Measurements from ENCODE around the gene HIVEP1. TPM values are rescaled to one million over a fixed set of nuclear protein-coding genes. Genes with fewer than 3 reads are reported as not detected.

The HIVEP1 gene
- total RNA-seq, 3 donors from 2014 or later (not counting 1 experiment from before 2014, with no cell fraction given): 26.3 to 37.9 (median 28.4) TPM

GRCh38 chr6:12147557-12148316, 135.6 kb downstream of the HIVEP1 start:
- no peak overlapping the region for H3K4me3 Mint-ChIP-seq
- H3K4me3 ChIP-seq (ENCODE audit: low read length): no peak overlapping the region
- H3K4me1 ChIP-seq (ENCODE audit: control insufficient read depth, insufficient read depth, low read length): no peaks in the 10 kb centered on the region
- peaks cover 2% of the 10 kb centered on the region for H3K36me3 ChIP-seq (ENCODE audit: control insufficient read depth, insufficient read depth, low read length)
- intact Hi-C loops (cut with micrococcal nuclease): no loop called here
- 68% methylated on average over 4 of the region's 6 CpGs for WGBS (ENCODE audit: insufficient coverage)
- TF ChIP-seq, protein P1, sequence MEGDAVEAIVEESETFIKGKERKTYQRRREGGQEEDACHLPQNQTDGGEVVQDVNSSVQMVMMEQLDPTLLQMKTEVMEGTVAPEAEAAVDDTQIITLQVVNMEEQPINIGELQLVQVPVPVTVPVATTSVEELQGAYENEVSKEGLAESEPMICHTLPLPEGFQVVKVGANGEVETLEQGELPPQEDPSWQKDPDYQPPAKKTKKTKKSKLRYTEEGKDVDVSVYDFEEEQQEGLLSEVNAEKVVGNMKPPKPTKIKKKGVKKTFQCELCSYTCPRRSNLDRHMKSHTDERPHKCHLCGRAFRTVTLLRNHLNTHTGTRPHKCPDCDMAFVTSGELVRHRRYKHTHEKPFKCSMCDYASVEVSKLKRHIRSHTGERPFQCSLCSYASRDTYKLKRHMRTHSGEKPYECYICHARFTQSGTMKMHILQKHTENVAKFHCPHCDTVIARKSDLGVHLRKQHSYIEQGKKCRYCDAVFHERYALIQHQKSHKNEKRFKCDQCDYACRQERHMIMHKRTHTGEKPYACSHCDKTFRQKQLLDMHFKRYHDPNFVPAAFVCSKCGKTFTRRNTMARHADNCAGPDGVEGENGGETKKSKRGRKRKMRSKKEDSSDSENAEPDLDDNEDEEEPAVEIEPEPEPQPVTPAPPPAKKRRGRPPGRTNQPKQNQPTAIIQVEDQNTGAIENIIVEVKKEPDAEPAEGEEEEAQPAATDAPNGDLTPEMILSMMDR (IDR thresholded peaks at IDR 0.05): no peak
- no peaks in the 10 kb centered on the region for H3K27me3 Mint-ChIP-seq (ENCODE audit: low read depth in 2 of 2)
- peak overlapping the region in 1 of 2 donors; percentile 21 for H3K27ac Mint-ChIP-seq
- DNase-seq (no peak), ATAC-seq (no peak)
- H3K27me3 ChIP-seq (ENCODE audit: control insufficient read depth, insufficient read depth, low read length): no peaks in the 10 kb centered on the region
- no peaks in the 10 kb centered on the region for H3K9me3 ChIP-seq (ENCODE audit: control insufficient read depth, insufficient read depth, low read length)
- H3K4me1 Mint-ChIP-seq: no peaks in the 10 kb centered on the region
- no peak overlapping the region for H3K27ac ChIP-seq (ENCODE audit: low read length)
- H3K9me3 Mint-ChIP-seq: no peaks in the 10 kb centered on the region
- no peaks in the 10 kb centered on the region for H3K36me3 Mint-ChIP-seq

GRCh38 chr6:12148317-12148801, 136.2 kb downstream of the HIVEP1 start:
- no peaks in the 10 kb centered on the region for H3K27me3 ChIP-seq (ENCODE audit: control insufficient read depth, insufficient read depth, low read length)
- H3K4me1 ChIP-seq (ENCODE audit: control insufficient read depth, insufficient read depth, low read length): no peaks in the 10 kb centered on the region
- WGBS (ENCODE audit: insufficient coverage): 90% methylated on average over 2 of the region's 3 CpGs
- ATAC-seq (no peak), DNase-seq (no peak)
- no peaks in the 10 kb centered on the region for H3K9me3 ChIP-seq (ENCODE audit: control insufficient read depth, insufficient read depth, low read length)
- Mint-ChIP-seq H3K27ac (peak overlapping the region in 1 of 2 donors; percentile 45), H3K4me3 (no peak overlapping the region), H3K4me1 (no peaks in the 10 kb centered on the region), H3K27me3 (ENCODE audit: low read depth in 2 of 2) (no peaks in the 10 kb centered on the region), H3K9me3 (no peaks in the 10 kb centered on the region), H3K36me3 (no peaks in the 10 kb centered on the region)
- TF ChIP-seq, protein P1 (IDR thresholded peaks at IDR 0.05): no peak
- intact Hi-C loops (cut with micrococcal nuclease): no loop called here
- no peak overlapping the region for H3K27ac ChIP-seq (ENCODE audit: low read length)
- H3K36me3 ChIP-seq (ENCODE audit: control insufficient read depth, insufficient read depth, low read length): peaks cover 2% of the 10 kb centered on the region
- H3K4me3 ChIP-seq (ENCODE audit: low read length): no peak overlapping the region

DNA sequence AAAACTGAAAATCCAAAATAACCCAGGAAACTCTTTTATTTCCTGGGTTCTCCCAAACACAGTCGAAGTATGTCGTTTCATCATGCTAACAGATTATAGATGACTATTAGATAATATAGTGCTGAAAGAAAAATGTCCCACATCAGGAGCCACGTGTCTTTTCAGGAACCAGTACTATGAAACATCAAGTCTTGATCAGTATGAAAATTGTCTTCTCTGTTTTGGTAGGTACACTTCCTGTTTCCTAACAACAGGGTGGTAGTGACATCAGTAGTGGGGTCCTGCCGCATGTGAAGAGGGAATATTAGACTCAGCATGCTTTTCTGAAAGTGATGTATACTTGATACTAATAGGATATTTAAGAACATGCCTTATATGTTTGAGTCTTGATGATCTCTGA, 136.7 kb downstream of the HIVEP1 start:
- TF ChIP-seq, protein P1 (IDR thresholded peaks at IDR 0.05): no peak
- 64% methylated on average over 2 of the region's 4 CpGs for WGBS (ENCODE audit: insufficient coverage)
- Histone ChIP-seq H3K4me1 (ENCODE audit: control insufficient read depth, insufficient read depth, low read length) (no peaks in the 10 kb centered on the region), H3K27ac (ENCODE audit: low read length) (no peak overlapping the region), H3K4me3 (ENCODE audit: low read length) (no peak overlapping the region), H3K36me3 (ENCODE audit: control insufficient read depth, insufficient read depth, low read length) (peaks cover 2% of the 10 kb centered on the region), H3K27me3 (ENCODE audit: control insufficient read depth, insufficient read depth, low read length) (no peaks in the 10 kb centered on the region), H3K9me3 (ENCODE audit: control insufficient read depth, insufficient read depth, low read length) (no peaks in the 10 kb centered on the region)
- Mint-ChIP-seq H3K27ac (peak overlapping the region in 1 of 2 donors; percentile 45), H3K27me3 (ENCODE audit: low read depth in 2 of 2) (no peaks in the 10 kb centered on the region), H3K9me3 (no peaks in the 10 kb centered on the region), H3K4me1 (no peaks in the 10 kb centered on the region), H3K4me3 (no peak overlapping the region), H3K36me3 (no peaks in the 10 kb centered on the region)
- DNase-seq: no peak
- intact Hi-C loops (cut with micrococcal nuclease): no loop called here
- ATAC-seq: no peak

Data from natural killer cell (primary cell).